Measurements from ENCODE around the gene ATP5PD.

The ATP5PD gene

GRCh38 chr17:74992223-74992622, 54.5 kb downstream of the ATP5PD start:
- Histone ChIP-seq H3K9ac (ENCODE audit: low read length) (no peak overlapping the region), H3F3A (ENCODE audit: insufficient read depth, low read length) (no peaks in the 10 kb centered on the region), H3K9me3 (ENCODE audit: low read length) (no peaks in the 10 kb centered on the region), H3K79me2 (ENCODE audit: insufficient read depth, low read length) (no peaks in the 10 kb centered on the region), H3K4me1 (ENCODE audit: insufficient read depth, low read length, severe bottlenecking) (peaks cover under 1% of the 10 kb centered on the region), H3K27ac (ENCODE audit: low read depth, low read length, poor library complexity, severe bottlenecking) (no peak overlapping the region), H3K36me3 (ENCODE audit: insufficient read depth, low read length) (no peaks in the 10 kb centered on the region), H4K20me1 (ENCODE audit: insufficient read depth, low read length) (no peaks in the 10 kb centered on the region), H3K4me2 (ENCODE audit: low read length) (no peak overlapping the region), H3K9me2 (ENCODE audit: low read depth, low read length) (no peaks in the 10 kb centered on the region), H2AFZ (ENCODE audit: low read length) (no peak overlapping the region), H3K27me3 (ENCODE audit: insufficient read depth, low read length) (0 out of 2 replicates have a peak, but pooled peaks cover 4% of the 10 kb centered on the region), H3K4me3 (ENCODE audit: low read depth, low read length, poor library complexity, severe bottlenecking) (no peak overlapping the region)
- no peak for TF ChIP-seq EZH2 (IDR thresholded peaks at IDR 0.05; ENCODE audit: borderline replicate concordance, low read length)
- no peak for TF ChIP-seq CTCF (IDR thresholded peaks at IDR 0.05; ENCODE audit: low read length)

- Histone ChIP-seq H3F3A (ENCODE audit: insufficient read depth, low read length) (peaks cover 5% of the 10 kb centered on the region; the same call in 1 of the 2 replicates), H2AFZ (ENCODE audit: low read length) (no peak overlapping the region), H3K27ac (ENCODE audit: low read depth, low read length, poor library complexity, severe bottlenecking) (no peak overlapping the region), H3K4me2 (ENCODE audit: low read length) (no peak overlapping the region), H3K36me3 (ENCODE audit: insufficient read depth, low read length) (no peaks in the 10 kb centered on the region), H3K79me2 (ENCODE audit: insufficient read depth, low read length) (no peaks in the 10 kb centered on the region), H3K27me3 (ENCODE audit: insufficient read depth, low read length) (0 out of 2 replicates have a peak, but pooled peaks cover 4% of the 10 kb centered on the region), H3K9ac (ENCODE audit: low read length) (no peak overlapping the region), H3K4me1 (ENCODE audit: insufficient read depth, low read length, severe bottlenecking) (peaks cover 4% of the 10 kb centered on the region), H3K9me3 (ENCODE audit: low read length) (no peaks in the 10 kb centered on the region), H3K9me2 (ENCODE audit: low read depth, low read length) (no peaks in the 10 kb centered on the region), H3K4me3 (ENCODE audit: low read depth, low read length, poor library complexity, severe bottlenecking) (no peak overlapping the region), H4K20me1 (ENCODE audit: insufficient read depth, low read length) (no peaks in the 10 kb centered on the region)
- TF ChIP-seq EZH2 (IDR thresholded peaks at IDR 0.05; ENCODE audit: borderline replicate concordance, low read length) (no peak), CTCF (IDR thresholded peaks at IDR 0.05; ENCODE audit: low read length) (no peak)
These were observed 56.1 kb downstream of the ATP5PD start for GRCh38 chr17:74990581-74991105.

Data from OCI-LY1 (cell line).